ENCODE measurements around the gene RAB34. TPM values are rescaled to one million over a fixed set of nuclear protein-coding genes. Genes with fewer than 3 reads are reported as not detected.

Gene RAB34
- total and polyA plus RNA-seq, 8 donors = 79.4 to 213 (median 189) TPM

DNA sequence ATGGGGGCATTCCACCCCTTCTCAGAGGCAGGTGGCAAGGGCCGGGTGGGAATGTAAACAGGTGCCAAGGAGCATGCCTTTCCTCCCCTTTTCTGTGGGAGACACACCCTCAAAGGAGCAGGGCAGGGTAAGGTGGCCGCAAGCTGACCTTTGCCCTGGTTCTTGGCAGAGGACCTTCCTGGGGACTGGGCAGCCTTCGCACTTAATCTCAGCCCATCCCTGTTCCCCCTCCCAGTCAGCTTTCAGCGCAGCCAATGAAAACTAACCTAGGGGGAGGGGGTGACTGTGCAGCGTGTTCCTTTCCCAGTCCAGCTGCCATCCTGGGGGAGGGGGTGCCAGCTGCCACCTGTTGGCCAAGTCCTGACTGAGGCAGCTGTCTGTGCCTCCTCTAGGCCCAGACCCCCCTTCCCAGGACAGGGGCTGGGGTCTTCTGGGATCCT, 29.0 kb upstream of the RAB34 start:
- Histone ChIP-seq H3K9me3 (no peaks in the 10 kb centered on the region), H3K36me3 (peaks cover 0 to 36% of the 10 kb centered on the region in 2 donors), H3K4me1 (peaks cover 40 to 78% of the 10 kb centered on the region in 2 donors), H3K4me3 (peak overlapping the region; percentile 69 to 73), H3K27me3 (peaks cover 0 to 22% of the 10 kb centered on the region in 2 donors), H3K27ac (peak overlapping the region; percentile 89 to 94)
- intact Hi-C loops (cut with DNase I) = no loop called here
- TF ChIP-seq, protein P1, sequence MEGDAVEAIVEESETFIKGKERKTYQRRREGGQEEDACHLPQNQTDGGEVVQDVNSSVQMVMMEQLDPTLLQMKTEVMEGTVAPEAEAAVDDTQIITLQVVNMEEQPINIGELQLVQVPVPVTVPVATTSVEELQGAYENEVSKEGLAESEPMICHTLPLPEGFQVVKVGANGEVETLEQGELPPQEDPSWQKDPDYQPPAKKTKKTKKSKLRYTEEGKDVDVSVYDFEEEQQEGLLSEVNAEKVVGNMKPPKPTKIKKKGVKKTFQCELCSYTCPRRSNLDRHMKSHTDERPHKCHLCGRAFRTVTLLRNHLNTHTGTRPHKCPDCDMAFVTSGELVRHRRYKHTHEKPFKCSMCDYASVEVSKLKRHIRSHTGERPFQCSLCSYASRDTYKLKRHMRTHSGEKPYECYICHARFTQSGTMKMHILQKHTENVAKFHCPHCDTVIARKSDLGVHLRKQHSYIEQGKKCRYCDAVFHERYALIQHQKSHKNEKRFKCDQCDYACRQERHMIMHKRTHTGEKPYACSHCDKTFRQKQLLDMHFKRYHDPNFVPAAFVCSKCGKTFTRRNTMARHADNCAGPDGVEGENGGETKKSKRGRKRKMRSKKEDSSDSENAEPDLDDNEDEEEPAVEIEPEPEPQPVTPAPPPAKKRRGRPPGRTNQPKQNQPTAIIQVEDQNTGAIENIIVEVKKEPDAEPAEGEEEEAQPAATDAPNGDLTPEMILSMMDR (IDR thresholded peaks at IDR 0.05) = no peak
- ATAC-seq (peak; percentile 39), DNase-seq (peak in 2 of 4 donors; percentile 80 to 81)

DNA sequence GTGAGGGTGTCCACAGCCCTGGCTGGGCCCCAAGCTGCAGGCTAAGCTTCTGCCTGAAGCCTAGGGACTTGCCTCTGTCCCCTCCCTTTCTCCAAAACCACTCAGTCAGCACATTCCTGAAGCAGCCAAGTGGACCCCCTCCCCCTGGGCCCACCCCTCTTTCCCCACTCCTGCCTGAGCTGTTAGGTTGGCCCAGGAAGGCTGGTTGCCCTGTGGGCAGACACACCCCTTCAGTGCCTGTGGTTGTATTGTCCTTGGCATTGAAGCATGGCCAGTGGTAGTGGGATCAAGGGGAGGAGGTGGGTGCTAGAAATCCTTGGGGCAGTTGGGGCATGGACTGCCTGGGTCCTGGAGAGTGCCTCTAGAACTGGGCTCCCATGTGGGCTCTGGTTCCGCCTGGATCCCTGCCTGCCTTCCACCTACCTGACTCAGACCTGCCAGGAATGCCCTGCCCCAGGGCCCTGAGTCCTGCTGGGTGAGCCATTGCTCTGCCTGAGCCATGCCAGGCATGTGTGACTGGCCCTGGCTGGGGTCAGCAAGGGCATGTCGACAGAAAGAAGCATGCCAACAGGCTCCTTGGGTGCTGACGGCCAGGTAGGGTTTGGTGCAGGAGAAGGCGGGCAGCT, 28.2 kb upstream of the RAB34 start:
- Histone ChIP-seq H3K36me3 (peaks cover 0 to 29% of the 10 kb centered on the region in 2 donors), H3K4me3 (peak overlapping the region; percentile 69 to 73), H3K27me3 (peaks cover 0 to 22% of the 10 kb centered on the region in 2 donors), H3K9me3 (no peaks in the 10 kb centered on the region), H3K27ac (peak overlapping the region; percentile 89 to 94), H3K4me1 (peaks cover 40 to 84% of the 10 kb centered on the region in 2 donors)
- DNase-seq (peak in 3 of 4 donors; percentile 60 to 84 (median 84)), ATAC-seq (peak; percentile 5)
- intact Hi-C loops (cut with DNase I) = no loop called here
- TF ChIP-seq, protein P1 (IDR thresholded peaks at IDR 0.05) = no peak

DNA sequence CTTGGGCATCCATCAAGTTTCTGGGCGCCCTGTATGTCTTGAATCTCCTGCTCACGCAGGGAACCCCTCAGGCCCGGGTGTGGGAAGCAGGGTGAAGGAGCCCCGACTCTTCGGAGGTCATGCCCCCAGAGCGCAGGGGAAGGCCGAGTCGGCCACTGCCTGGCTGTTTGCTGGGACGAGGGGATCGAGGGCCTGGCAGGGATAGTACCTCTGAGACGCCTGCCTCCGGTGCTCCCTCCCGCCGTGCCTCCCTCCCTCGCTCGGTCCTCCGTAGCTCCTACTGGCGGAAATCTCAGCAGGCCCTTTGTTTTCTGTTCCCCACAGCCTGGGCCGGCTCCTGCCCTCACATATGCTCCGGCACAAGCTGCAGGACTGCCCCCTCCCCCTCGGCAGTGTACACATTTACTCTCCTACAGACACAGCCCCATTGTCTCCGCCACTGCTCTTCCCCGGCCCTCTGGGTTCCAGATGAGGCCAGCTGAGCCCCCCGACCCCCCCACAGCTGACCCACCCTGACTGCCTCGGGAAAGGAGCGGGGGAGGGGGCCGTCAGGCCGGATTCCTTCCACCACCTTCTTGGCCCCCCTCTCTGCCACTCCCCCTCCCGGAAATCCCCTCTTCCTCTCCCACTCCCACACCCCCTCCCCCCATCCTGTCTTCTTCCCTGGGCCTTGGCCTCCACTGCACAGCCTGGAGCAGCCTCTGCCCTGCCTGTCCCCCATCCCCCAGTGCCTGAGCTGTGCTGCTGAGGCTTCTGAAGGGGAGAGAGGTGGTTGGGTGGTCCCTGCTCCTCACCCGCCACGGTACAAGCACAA, 27.5 kb upstream of the RAB34 start:
- H3K4me3 ChIP-seq = peak overlapping the region; percentile 69 to 73
- H3K36me3 ChIP-seq = peaks cover 0 to 25% of the 10 kb centered on the region in 2 donors
- peaks cover 40 to 79% of the 10 kb centered on the region in 2 donors for H3K4me1 ChIP-seq
- no peak for ATAC-seq
- peak; percentile 54 to 79 (median 69) for DNase-seq
- H3K27ac ChIP-seq = peak overlapping the region; percentile 89 to 94
- TF ChIP-seq, protein P1 (IDR thresholded peaks at IDR 0.05) = no peak
- intact Hi-C loops (cut with DNase I) = no loop called here
- peaks cover 0 to 22% of the 10 kb centered on the region in 2 donors for H3K27me3 ChIP-seq
- no peaks in the 10 kb centered on the region for H3K9me3 ChIP-seq

DNA sequence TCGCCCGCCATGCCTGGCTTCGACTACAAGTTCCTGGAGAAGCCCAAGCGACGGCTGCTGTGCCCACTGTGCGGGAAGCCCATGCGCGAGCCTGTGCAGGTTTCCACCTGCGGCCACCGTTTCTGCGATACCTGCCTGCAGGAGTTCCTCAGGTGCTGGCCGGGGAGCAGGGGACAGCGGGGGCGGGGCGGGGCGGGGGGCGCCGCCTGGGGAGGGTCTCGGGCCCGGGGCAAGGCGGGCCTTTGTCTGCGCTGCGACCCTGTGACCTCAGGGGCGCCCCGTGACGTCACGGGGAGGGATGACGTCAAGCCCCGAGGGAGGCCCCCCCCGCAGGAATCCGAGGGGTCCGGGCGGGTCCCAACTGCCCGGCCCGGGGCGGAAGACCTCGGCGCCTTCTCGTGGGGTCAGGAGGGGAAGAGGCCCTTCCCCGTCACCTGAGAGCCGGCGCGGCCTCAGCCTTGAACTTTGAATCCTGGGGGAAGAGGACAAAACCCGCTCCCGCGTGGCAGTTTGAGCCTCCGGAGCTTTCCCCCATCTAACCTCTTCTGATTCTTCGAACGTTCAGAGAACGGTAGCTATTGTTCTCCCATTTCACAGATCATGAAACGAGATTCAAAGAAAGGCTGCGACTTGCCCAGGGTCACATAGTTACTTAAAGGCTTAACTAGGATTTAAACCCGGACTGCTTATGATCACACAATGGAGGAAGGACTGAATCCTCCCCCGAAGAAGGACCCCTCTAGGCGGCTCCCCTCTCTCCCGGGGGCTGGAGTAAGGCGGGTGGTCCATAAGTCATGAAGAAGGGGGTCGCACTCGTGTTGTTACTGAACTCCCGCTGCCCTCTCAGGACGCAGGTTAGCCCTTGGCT, 26.7 kb upstream of the RAB34 start:
- no peak for ATAC-seq
- Histone ChIP-seq H3K9me3 (no peaks in the 10 kb centered on the region), H3K4me1 (peaks cover 35 to 71% of the 10 kb centered on the region in 2 donors), H3K27me3 (peaks cover 0 to 22% of the 10 kb centered on the region in 2 donors), H3K36me3 (peaks cover 0 to 21% of the 10 kb centered on the region in 2 donors), H3K4me3 (peak overlapping the region; percentile 69 to 73), H3K27ac (peak overlapping the region; percentile 89 to 94)
- intact Hi-C loops (cut with DNase I) = no loop called here
- TF ChIP-seq, protein P1 (IDR thresholded peaks at IDR 0.05) = no peak
- DNase-seq = peak in 3 of 4 donors; percentile 65 to 86 (median 77)
